RPMI8226 (cell line): ENCODE results near the gene SYTL4.
A peak's percentile ranks its signal among the peaks of the same experiment; 100 is the strongest.

Experiments
- DNase-seq: peaks from one replicate; pipeline ENCODE4 v3.0.0-alpha.2; 2015

SYTL4 gene

DNA sequence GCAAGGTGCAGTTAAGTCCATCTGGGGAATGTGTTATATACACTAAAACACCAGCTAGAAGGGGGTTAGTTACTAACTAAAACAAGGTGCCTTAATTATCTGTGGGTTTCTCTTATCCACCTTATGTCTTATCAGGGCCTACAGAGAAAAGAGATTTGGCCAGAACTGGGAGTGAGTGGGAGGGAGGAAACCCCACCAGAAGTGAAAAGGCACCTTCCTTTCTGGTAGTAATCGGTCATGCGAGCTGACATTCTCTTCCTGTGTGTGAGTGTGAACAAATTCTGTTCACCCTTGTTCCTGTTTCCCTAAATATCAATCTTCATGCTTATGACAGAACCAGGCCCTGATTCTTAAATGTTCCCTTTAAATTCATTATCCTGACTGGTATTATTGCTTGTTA lies 44.4 kb downstream of the SYTL4 start:
- no peak for DNase-seq

- no peak for DNase-seq
These were observed 44.8 kb downstream of the SYTL4 start for GRCh38 chrX:100687128-100687527.

DNA sequence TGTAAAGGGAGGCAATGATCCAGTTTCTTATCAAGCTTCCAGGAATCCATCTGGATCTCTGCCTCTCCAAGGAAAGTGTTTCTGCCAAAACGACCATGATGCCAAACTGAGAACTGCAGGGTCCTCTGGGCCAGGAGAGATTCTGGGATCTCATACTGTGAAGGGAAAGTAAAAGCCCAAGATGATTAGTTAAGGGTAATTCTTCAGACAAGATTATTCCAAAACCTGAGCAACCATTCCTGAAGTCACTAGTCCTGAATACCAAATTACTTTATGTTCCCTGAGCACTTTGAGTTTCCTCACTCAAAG lies 46.0 kb downstream of the SYTL4 start:
- no peak for DNase-seq

DNA sequence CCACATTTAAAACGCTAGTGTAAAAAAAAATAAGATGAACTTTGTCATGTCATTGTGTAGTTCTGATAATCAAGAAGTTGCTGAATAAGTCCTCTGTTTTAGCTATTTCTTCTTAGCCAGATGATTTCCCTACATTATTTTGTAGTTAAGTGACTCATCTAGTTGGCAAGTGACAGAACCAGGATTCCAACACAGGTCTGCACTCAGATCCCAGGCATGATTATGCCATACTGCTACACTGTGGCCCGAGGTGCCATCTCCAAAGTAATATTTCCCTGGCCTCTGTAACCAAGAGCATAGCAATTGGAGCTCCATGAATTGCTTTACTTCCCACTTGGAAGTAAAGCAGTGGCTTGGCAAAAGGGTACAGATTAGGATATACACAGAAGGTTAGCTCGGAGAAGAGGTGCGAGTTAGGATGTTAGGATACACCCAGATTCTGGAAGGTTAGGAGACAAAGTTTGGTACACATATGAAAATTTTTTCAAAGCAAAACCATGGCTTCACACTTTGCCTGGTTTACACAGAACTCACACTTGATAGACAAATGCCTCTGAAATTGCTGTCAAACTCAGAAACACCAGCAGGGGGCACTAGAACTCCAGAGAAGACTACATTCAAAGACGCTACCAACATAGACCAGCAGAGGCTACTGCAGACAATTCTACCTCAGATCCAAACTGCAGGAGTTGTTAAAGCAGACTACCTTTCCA lies 46.5 kb downstream of the SYTL4 start:
- peak; percentile 73 for DNase-seq

GRCh38 chrX:100682939-100683338 lies 49.0 kb downstream of the SYTL4 start:
- no peak for DNase-seq

DNA sequence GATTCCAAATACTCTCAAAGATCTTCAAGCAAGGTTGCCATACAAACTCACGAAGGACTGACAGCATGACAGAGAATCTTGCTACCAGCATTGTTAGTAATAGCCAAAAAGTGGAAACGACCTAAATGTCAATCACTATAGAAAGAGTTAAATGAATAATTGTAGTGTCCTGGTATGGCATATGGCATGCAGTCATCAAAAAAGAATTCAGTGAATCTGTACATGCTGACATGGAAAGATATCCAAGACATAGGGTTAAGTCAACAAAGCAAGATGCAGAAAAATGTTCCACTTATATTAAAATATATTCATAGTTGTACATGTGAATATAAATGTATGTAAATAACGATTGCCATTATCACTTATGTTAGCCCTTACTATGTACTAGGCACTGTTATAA lies 50.3 kb downstream of the SYTL4 start:
- DNase-seq: no peak

DNA sequence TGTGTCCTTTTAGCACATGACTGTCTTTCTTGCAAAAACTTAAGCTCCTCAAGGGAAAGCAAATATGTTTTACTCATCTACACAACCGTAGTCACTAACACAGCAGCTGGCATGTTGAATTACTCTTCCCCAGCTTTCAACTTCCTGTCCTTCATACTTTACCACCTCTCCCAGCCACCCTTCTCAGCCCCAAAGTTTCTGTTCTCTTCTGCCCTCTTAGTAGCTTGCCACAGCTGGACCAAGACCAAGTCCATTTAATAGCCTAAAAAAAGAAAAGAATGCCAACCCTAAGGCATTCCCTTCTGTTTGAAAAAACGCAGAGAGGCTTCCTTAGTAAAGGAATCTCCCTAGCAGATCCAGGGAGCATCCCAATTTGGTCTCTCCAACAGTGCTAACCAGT lies 51.2 kb downstream of the SYTL4 start:
- no peak for DNase-seq

GRCh38 chrX:100677611-100678181 lies 54.2 kb downstream of the SYTL4 start:
- DNase-seq: no peak

GRCh38 chrX:100674705-100675104 lies 57.2 kb downstream of the SYTL4 start:
- DNase-seq: no peak

DNA sequence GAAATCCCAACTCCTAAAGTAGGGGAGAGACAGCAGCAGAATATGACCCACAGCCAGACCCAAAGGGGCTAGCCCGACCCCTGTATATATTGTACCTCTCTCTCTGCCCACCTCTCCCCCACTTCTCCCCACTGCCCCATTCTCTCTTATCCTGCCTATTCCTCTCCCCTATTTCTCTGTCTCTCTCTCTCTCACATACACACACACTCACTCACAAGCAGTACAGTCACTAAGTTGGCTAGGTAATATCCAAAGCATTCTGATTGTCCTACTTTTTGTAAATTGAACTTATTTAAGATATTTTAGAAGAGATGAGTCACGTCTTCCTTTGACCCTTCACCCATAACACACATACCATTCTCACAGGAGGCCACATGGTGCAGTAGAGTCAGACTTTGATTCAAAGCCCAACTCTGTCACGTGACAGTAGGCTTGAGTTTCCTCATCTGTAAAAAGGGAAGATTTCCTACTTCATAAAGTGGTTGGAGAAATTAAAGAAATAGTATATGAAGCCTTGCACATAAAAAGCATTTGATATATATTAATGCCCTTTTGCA lies 58.4 kb downstream of the SYTL4 start:
- DNase-seq: no peak

DNA sequence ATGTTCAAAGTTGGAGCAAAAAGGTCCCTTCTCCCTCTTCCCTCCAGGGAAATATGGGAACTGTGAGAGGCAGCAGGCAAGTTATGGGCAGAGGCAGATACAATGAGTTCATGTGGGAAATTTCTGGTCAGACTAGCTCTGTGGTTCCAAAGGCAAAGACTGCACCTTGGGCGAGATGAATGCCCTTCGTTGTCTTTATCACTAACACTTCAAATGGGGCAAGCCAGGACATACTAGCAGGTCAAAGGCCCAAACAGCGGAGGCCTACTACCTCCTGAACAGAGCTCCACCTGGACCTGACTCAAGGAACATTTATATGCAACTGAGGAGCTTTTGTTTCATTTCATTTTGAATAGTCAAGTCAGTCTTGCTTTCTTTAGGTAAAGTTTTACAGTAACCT lies 59.0 kb downstream of the SYTL4 start:
- DNase-seq: no peak

DNA sequence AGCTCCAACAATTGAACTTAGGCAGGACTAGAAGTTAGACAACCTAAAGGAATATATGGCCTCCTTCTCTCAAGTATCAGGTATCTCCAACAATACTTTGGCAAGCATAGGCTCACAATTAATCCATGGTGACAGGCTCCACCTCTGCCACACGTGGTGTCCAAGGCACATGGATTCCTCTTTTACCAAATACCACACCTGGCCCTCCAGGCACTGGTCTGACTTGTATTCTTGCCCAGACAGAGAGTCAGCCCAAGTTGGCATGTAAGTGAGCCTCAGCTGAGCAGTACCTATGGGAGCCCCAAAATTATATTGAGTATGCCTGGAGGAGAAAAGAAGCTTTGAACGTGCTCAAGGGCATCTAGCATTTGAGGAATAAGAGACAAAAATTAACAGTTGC lies 68.3 kb downstream of the SYTL4 start:
- no peak for DNase-seq

GRCh38 chrX:100662796-100663195 lies 69.1 kb downstream of the SYTL4 start:
- no peak for DNase-seq

DNA sequence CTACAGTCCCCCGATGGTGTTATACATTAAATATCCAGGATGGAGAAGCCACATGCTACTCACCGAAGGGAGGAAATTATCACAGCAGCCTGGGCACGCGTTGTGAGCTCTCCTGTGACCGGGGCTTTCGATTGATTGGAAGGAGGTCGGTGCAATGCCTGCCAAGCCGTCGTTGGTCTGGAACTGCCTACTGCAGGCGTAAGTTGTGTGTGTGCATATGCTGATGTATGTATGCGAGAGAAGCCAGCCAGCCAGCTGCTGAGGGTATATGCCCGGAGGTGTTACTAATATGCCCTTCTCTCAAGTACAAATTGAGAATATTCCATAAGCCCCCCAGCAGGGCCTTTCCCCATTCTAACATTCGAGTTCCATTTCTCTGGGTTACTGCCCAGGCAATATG lies 69.8 kb downstream of the SYTL4 start:
- no peak for DNase-seq

DNA sequence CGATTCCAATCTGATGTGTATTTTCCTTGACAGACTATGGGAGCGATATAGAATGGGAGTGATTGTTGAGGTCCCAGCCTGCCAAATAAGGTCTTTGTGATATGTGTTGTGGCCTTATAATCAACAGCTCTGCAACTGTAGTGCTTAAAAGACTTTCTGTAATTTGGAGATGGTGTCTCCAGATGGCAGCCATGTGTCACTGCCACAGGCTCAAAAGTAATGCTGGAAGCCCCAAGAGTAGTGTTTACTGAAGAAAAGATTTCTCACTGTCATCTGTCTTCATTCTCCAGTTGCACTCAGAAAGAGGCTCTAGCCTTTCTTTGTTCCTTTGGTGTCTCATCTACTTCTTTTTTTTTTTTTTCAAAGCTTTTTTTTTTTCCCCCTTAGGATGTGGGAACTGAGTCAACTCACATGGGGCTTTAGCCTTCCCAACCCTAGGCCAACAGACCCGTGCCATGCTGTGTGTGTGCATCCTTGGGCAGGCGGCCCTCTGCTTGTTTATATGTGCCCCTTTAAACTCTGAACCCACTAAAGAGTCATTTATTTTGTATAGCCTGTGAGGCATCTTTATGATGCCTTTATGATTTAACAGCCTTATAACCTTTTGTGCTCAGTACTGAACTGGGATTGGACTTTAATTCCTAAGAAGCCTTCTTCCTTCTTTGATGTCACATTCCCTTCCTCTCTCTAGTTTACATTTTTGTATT lies 72.3 kb downstream of the SYTL4 start:
- DNase-seq: no peak

- DNase-seq: no peak
These were observed 73.0 kb downstream of the SYTL4 start for GRCh38 chrX:100658941-100659381.

- no peak for DNase-seq
These were observed 77.7 kb downstream of the SYTL4 start for GRCh38 chrX:100654261-100654660.

DNA sequence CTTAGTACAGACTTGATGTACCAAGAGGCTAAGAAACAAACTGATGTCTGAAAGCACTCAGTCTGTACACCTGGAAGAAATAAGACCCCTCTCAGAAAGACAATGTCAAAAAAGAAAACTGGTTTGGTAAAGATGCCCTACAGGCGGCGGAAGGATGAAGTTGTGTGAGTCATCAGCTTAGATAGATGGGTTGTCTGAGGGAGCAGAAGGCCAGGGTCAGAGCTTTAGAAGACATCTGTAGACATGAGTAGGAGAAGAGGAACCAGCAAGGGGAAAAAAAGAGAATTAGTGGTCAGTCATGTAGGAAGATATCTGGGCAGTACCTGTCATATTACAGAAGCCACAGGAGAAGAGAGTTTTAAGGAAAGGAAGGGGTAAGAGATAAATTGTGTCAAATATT lies 79.7 kb downstream of the SYTL4 start:
- DNase-seq: no peak

- no peak for DNase-seq
These were observed 81.1 kb downstream of the SYTL4 start for GRCh38 chrX:100650841-100651240.

DNA sequence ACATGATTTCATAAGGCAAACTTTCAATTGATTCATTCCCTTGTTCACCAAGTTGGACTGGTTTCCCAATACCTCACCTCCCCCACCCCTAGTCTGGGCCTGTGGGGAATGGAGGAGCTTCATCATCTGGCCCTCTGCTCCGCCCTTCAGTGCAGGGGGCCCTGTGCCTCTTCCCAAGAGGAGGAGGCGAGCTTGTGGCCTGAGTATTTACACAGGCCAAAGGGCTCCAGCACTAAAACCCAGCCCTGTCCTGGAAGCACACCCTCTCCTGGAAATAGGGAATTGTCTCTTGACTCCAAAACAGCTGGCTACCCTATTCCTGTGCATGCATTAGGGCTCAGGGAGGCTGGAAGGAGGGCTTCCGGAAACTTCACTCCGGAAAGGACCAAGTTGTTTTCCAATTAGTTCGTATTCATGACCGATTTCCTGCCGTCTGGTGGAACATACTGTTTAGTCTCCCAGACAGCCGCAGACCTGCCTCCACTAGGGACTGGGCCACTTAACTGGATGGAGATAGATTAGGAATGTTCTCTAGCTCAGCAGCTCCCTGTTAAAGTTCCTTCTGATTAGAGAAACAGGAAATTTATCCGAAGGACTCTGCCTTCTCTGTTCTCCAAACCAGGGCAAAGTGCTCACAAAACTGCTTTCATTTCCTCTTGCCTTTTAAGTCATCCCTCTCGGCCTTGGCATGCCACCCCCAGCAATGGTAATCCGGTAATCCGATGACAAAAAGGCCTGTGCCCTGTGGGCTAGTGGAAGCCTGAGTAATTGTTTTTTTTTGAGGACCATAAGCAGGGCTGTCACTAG lies 82.2 kb downstream of the SYTL4 start:
- no peak for DNase-seq

DNA sequence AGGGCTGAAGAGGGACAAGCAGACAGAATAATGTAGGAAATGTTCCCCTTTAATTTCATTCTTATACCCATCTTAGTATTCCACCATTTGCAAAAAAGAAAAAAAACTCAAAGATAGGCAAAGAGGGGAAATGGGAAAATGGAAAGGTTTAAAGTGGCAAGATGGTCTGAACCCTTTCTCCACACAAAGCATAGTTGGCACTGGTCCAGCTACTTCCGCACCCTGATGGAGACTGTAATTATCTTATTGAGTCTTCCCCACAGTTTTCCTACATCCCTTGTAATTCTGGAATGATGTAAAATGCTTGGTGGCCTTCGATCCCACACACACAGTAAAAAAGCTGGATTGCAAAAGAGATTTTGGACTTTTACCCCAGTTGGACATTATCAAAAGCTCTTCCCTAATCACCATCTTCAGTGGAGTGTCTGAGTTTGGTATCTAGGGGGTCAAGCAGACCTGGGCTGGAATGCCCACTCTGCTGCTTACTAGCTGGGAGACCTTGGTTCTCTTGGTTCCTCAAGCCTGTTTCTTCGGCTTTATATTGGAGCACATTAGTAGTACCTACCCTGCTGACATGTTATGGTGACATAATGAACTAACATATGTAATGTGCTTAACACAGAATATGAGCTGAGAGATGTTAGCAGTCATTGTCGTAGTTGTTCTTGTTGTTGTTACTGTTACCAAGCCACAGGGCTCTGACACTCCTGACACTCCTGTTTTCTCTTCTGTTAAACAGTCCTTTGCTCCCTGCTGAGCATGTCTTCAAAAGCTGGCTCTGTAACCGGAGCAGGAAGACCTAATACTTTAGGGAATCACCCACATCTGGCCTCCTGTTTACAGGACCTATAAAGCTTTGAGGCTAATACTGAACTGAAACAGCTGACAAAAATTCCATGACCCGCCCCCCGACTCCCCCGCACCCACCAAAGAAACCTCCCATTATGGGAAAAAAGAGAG lies 83.2 kb downstream of the SYTL4 start:
- DNase-seq: no peak

- DNase-seq: no peak
These were observed 84.2 kb downstream of the SYTL4 start for GRCh38 chrX:100647739-100648138.
